Testis (tissue), 2 donors: ENCODE results near the gene ZNF569.

Experiments used
- CTCF ChIP-seq, 3 experiments: fragments of 450-650 bp in 2 of 3; fragments of 200-600 bp in 1 of 3; sonication (generic) in 1 of 3; IDR thresholded peaks; one replicate each; pipeline ENCODE4 v1.5.1; 2016 to 2019; ENCODE audit warnings: antibody characterized with exemption in 3 of 3, mild to moderate bottlenecking in 2 of 3, moderate library complexity in 1 of 3
- POLR2A ChIP-seq: fragments of 450-650 bp; IDR thresholded peaks from one replicate; pipeline ENCODE4 v1.6.1; 2017; ENCODE audit warnings: antibody characterized with exemption, mild to moderate bottlenecking, moderate library complexity

GRCh38 chr19:37412700-37413099 lies 54.5 kb downstream of the ZNF569 start:
- no peak for TF ChIP-seq CTCF (IDR thresholded peaks at IDR 0.05)
- TF ChIP-seq POLR2A: no peak
